Measurements from ENCODE around the gene MICALL1. TPM values are rescaled to one million over a fixed set of nuclear protein-coding genes. Genes with fewer than 3 reads are reported as not detected.
"Not testable (repeated sequence)": the region's sequence is repeated elsewhere in the genome, so short reads cannot be mapped to it uniquely, and the experiment has no call there.

MICALL1 gene
- total RNA-seq, 1 donor from 2014 or later, result 85.0 TPM

DNA sequence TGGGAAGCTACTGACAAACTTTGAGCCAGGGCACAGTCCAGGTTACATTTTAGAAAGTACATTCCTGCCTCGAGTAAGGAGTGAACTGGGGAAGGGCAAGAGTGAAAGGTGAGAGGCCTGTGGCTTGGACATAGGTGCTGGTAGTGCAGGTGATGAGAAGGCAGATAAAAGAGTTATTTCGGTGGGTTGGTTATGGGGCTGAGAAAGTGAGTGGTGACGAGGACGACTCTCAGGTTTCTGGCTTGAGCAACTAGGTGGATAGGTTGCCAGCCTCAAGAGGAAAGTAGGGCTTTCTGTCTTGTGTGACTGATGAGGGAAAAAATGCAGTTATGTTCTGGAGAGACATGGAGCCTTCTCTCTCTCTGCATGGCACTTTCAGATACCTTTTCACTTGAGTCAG is 51.1 kb downstream of the MICALL1 start:
- DNase-seq (ENCODE audit: low spot score), result no peak

DNA sequence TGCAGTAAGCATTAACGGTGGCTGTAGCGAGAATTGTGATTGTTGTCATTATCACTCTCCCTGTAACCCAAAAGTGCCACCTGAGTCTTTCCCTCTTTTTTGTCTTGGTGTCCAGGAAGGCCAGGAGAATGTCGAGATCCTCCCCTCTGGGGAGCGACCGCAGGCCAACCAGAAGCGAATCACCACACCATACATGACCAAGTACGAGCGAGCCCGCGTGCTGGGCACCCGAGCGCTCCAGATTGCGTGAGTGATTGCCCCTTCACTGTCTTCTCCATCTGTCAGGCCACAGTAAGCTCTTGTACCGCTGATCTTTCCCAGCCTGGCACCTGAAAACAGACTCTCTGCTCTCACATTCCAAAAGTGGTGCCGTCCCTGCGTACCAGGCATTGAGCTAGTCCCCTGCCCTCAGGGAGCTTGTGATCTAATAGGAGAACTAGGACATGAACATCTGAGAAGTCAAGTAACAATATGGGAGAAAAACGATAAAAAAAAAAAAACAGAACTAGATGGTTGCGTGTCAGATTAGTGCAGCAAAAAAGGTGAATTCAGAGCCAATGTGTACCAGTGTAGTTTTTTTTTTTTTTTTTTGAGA is 53.2 kb downstream of the MICALL1 start:
- no peak for DNase-seq (ENCODE audit: low spot score)

DNA sequence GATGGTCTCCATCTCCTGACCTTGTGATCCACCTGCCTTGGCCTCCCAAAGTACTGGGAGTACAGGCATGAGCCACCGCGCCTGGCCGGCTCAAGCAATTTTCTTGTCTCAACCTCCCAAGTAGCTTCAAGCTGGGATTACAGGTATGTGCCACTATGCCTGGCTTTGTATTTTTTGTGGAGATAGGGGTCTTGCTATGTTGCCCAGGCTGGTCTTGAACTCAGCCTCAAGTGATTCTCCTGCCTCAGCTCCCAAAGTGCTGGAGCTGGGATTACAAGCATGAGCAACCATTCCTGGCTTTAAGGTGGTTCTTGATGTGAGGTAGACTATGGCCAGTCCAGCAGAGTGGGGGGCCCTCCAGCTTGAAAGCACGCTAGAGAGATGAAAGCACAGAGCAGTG is 55.0 kb downstream of the MICALL1 start:
- DNase-seq (ENCODE audit: low spot score), result no peak

DNA sequence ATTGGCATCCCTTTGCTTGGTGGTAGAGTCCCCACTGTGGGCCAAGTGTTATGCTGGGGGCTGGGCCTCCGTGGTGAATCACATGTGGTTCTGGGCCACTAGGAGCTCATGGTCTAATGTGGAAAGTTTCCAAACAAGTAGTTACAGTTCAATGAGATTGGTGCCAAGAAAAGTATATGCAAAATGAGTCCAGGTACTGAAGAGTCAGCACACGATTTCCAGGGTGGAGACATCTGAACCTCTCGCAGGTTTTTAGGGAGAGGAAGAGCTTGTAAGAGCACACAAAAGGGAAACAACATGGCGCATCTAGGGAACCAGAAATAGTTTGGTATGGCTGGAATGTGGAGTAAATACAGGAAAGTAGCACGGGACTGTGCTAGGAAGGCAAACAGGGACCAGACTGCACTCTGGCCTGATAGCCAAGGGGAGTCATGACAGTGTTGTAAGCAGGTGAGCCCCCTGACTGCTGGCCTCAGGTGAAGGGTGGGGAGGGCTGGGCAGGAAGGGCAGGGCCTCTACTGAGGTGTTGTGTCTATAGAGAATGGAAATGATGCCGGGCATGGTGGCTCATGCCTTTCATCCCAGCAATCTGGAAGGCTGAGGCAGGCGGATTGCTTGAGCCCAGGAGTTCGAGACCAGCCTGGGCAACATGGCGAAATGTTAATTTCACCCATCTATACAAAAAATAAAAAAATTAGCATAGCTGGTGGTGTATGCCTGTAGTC is 60.0 kb downstream of the MICALL1 start:
- no peak for DNase-seq (ENCODE audit: low spot score)

DNA sequence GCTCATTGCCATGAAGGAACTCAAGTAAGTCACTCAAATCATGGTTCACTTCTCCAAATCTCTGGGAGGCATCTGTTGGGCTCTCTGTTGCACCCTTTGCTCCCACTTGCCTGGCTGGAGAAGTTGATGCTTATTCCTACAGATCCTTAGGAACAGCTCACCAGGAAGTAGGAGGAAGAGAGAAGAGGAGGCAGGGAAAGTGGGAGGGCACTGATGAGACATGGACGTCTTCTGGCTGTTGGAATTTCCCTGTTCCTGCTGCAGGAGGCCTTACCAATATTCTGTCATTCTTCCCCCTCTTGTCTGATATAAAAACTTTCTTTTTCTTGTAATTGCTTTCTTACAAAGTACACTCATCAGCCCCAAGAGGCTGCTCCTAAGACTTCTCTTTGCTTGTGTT is 61.0 kb downstream of the MICALL1 start:
- DNase-seq (ENCODE audit: low spot score), result no peak

DNA sequence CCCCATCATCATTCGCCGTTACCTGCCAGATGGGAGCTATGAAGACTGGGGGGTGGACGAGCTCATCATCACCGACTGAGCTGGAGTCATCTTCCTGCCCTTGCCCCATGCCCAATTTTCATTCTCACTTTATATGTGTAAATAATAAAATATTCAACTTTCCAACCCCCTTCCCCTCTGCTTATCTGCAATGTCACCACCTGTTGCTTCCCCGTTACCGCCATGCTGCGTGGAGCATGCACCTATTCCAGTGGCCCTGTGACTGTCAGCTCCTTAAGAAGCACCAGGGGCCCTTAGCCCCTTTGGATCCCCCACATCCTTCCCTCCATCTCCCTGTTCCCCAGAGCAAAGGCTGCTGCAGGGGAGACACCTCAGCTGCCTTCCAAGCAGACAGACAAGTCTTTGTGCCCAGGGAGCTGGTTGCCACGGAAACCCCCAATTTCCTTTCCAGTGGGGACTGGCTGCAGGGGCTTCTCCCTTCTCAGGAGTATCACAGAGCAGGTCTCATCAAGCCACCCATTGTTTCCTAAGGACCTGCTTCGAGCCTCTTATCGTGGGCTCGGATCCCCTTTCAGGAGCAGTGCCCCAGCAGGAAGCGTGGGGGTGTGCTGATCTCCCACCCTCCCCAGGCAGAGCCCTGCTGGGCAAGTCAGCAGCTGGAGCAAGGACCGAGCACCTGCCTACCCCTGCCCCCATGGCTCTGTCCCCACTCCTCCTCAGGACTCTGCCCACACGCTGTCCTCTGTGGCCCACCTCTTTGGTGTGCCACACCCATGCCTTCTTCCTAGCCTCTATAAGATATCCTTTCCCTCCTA is 61.7 kb downstream of the MICALL1 start:
- no peak for DNase-seq (ENCODE audit: low spot score)

DNA sequence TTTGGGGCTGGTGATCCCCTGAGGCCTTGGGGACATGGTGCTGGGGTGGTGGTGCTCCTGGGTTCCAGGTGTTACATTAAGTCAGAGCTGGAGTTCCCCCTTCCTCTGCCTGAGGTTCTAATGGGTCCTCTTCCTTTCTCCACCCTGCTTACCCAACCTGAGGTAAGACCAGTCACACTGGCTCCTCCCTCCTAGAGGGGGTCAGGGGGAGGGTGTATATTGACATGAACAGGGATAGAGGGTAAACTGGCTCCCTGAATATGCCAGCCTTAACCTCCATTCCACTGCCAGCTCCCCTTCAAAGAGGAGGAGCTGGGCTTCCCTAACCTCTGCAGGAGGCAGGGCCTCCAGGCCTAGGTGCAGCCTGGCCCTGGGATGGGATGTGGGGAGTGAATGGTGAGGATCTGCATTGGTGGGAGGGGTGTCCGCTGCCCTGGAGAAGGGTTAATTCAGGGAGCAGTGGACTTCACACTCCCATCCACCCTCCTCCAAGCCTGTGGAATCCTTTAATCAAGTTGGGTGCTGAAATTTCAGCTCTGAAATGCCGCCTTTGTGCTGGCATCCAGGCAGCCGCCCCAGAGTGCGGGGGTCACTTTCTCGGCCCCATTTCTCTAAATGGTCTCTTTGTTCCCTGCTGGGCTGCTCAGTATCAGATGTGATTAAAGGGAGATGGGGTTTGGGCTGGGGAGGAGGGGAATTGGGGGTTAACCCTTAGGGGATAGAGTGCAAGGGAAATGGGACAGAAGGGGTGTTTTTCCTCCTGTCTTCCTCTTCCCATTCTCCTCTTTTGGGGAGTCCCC is 62.6 kb downstream of the MICALL1 start:
- no peak for DNase-seq (ENCODE audit: low spot score)

DNA sequence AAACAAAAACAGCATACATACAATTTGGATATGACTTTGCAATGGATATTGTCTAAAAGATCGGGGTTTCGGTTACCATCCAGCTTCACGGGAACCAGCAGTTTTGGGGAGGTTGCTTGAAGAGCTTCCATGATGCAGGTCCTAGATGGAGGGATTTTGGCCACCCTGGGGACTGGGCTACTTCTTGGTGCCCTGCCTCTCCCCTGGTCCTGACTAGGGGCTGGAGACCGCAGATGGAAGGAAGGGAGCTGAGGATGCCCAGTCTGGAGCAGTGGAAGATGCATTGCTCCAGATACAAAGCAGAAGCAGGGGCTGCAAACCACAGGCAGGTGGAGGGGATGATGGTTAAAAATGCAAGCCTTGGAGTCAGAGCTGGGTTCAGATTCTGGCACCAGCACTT is 64.8 kb downstream of the MICALL1 start:
- no peak for DNase-seq (ENCODE audit: low spot score)

DNA sequence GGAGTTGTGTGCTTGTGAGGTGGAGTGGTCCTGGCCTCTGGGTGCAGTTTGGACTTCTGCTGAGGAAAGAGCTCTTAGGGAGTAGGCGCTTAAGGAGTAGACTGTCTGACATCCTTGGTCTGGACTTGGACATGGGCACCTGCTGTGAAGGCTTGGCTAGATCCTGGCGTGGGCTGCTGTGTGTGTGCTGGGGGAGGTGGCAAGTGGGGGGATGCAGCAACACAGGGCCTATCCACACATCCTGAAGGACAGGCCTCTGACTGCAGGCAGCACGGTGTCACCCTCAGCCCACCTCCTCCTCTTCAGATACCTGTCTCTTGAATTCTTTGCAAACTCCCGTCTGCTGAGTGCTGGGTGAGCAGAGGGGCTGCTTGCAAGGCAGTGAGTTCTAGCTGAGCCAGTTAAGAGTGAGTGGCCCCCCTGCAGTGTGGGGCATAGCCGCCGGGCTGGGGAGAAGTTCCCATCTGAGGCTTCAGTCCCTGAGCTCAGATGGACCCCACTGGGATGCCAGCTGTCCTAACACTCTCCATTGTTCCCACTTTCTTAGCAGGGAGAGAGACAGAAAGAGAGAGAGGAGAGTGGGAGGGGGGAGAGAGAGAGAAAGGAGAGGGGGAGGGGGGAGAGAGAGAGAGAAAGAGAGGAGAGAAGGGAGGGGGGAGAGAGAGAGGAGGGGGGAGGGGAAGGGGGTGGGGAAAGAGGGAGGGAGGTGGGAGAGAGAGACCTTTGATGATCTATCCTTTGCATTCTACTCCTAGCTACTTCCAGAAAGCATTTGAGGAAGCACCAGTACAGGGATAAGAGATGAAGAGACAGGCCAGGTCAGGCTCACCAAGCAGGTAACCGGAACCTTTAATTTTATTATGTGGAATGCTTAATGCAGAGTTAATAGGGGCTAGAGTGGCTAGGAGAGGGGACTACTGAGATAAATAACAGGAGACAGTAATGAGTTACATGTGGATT is 65.7 kb downstream of the MICALL1 start:
- no peak for DNase-seq (ENCODE audit: low spot score)

DNA sequence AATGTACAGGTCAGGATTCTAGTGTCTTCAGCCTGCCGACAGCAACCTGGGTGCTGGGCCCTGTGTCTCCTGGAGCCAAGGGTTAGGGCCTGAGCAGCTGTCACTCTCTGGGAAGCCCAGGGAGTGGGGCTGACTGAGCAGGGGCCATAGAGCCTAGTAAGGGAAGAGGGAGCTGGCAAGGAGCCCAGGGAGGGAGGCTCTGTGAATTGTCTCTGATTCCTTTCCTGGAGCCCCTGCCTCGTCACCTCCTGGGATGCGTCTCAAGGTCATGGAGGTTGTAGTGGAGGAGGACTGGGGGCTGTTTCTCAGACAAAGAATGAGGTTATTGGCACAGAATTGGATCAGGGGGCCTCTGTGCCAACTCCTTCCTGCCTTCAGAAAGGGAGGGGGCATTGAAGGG is 66.4 kb downstream of the MICALL1 start:
- DNase-seq (ENCODE audit: low spot score), result no peak

DNA sequence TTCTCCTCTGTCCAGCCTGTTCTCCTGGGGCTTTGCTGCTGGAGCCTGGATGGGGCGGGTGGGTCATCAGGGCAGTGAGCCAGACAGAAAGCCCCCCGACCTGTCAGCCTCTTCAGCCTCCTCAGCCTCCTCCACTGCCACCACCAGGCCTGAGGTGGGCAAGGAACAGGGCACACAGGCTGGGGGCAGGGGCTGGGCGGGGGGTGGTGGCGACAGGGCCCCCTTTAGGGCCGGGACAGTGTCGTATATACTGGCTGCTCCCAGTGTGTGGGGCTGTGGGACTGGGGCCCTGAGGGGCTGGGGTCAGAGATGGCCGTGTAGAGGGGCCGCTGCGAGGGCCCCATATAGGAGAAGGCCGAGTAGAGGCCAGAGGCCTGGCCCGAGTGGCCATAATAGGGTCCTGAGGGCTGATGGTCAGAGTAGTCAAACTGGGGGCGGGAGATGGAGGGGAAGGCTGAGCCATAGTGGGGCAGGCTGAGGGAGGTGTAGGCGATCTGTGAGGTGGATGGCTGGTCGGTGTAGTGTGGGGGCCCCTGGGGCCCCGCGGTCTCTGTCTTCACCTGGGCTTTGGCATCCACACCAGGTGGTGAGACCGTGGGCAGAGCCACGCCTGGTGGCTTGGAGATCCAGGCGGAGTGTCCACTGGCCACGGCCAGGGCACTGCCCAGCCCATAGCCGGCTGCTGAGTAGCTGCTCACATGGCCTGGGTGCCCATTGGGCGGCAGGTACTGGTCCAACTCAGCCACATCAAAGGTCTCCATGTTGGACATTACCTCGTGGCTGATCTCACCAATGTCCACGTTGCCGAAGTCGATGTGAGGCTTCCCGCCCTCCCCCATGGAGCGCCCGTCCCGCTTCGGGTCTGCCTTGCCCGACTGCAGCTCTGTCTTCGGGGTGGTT is 67.4 kb downstream of the MICALL1 start:
- no peak for DNase-seq (ENCODE audit: low spot score)

DNA sequence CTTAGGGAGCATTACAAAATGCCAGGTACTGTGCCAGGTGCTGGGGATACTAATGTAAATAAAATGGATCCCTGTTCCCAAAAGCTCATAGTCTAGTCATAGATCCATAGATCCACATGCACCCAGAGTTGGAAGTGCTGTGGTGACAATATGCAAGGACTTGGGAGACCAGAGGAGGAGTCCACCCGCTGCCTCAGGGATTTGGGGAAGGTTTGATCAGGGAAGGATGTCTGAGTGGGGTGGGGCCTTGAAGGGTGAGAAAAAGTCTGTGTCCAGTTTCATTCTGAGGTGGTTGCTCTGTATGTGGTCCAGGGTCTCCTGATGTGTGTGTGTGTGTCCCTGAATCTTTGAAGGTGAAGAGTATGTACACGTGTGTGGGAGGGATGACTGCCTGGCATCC is 69.1 kb downstream of the MICALL1 start:
- DNase-seq (ENCODE audit: low spot score), result no peak

DNA sequence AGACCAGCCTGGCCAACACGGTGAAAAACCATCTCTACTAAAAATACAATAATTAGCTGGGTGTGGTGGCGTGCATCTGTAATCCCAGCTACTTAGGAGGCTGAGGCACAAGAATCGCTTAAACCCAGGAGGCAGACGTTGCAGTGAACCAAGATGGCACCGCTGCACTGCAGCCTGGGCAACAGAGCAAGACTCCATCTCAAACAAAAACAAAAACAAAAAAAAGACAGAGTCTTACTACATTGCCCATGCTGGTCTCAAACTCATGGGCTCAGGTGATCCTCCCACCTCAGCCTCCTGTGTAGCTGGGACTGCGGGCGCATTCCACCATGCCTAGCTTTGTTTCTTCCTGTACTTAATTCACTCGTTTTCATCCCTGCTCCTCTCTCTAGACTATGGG is 69.9 kb downstream of the MICALL1 start:
- DNase-seq (ENCODE audit: low spot score), result not testable (repeated sequence)

DNA sequence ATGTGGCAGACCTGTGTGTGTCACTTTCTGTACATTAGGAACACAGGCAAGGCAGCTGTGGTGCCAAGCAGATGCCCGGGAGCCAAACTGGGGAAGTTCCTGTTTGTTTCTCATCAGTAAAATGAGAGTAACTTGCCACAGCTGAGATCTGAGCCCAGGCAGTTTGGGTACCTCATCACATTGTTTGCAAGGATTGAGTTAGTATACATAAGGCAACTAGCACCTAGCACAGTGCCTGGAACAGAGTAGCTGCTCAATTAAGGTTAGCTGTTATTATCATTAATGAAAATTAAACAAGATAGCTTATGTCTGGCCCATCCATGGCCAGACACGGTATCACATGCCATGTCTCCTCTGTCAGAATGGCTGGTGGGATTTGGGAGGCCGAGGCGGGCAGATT is 70.5 kb downstream of the MICALL1 start:
- DNase-seq (ENCODE audit: low spot score), result no peak

DNA sequence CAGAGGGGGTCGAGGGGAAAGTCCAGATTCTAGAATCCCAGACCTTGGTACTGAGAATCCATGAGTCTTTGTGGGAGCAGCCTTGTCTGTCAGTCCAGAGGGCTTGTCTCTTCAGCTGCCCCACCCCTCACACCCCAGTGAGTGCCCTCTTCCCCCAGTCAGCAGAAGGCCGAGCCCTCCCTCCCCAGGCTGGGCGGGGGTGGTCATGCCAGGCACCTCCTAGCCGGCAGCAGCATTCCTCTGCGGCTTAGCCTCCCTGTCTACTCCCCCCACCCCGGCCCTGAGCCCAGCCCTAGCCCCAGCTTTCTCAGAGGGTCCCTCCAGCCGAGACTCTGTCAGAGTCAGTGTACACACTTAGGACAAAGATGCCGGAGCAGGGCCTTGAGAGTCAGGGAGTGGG is 73.7 kb downstream of the MICALL1 start:
- DNase-seq (ENCODE audit: low spot score), result no peak

DNA sequence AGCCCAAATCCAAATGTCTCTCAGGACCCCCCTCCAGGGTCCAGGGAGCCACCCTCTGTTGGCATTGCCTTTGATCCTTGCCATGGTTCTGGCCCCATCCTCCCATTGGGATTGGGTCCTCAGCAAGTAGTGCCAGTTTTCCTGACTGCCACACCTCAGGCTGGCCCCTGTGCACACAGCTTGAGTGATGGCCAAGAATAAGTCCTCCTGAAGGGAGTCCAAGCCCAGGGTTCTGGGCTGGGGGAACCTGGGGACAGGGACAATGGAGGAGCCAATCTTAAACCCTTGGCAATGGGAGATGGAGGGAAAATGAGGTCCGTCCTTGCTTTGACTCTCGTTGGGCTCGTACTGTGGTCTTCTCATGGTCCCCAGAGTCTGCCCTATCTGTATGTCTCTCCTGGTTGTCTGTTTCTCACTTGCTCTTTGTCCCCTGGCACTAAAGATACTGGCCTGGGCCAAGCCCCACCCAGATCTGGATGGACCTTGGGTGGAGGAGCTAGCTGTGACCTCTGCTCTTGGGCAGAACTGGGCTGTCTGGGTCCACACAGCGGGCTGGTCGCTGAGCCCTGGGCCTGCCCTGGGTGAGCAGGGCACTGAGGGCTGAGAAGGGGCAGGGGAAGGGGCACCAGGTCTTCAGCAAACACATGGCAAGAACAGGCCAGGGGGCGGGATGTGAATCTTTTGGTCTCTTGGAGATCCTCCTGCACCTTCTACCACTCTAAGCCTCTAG is 75.3 kb downstream of the MICALL1 start:
- no peak for DNase-seq (ENCODE audit: low spot score)

DNA sequence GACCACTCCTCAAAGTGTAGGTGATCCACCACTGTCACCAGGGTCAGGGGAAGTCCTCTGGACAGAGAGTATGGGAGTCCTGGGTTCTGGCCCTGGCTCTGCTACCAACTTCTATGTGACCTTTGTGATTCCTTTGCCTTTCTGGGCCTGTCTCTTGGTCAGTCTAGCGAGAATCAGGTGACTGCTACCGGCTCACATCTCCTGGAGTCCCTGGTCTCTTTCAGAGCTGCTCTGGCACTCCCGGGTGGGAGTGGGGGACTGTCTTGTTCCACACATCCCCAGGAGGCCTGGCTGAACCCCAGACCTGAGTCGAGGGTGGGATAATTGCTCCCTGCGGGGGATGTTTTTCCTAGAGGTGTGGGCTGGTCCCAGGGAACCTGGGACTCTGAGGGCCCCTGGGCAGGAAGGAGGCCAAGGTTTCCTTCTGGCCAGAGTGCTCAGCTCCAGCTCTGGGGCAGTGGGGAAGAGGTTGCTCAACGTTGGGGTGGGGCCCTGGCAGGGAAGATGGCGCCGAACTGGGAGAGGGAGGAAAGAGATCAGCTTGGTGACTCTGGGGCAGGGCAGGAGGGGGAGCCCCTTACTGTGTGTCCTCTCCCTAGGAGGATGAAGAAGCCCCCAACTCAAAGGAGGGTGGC is 76.2 kb downstream of the MICALL1 start:
- DNase-seq (ENCODE audit: low spot score), result no peak

All from umbilical cord (tissue), 2 donors.